OCI-LY7 (cell line): ENCODE measurements around the gene SLC1A3.

Experiments used
- CTCF ChIP-seq: fragments of 200-600 bp; sonication (generic); conservative IDR thresholded peaks from 2 replicates; pipeline ENCODE4 v1.5.1; 2014; ENCODE audit warnings: mild to moderate bottlenecking, antibody characterized with exemption, low read length, moderate library complexity, mixed read lengths
- EZH2phosphoT487 ChIP-seq: fragments of 200-600 bp; sonication (generic); IDR thresholded peaks from 2 replicates; pipeline ENCODE4 v1.6.1; 2018; ENCODE audit warnings: low read depth, borderline replicate concordance, mild to moderate bottlenecking, mixed run types, antibody characterized with exemption, low read length, moderate library complexity, mixed read lengths

GRCh38 chr5:36558641-36559040, 47.8 kb upstream of the SLC1A3 start:
- TF ChIP-seq EZH2phosphoT487 = no peak
- TF ChIP-seq CTCF = no peak
